GM19324 (cell line): ENCODE results near the gene IL17RD.

ENCODE experiments used
- ATAC-seq: cut with Tn5 transposase; IDR thresholded peaks from one replicate; pipeline ENCODE4 v1.9.1; 2021; ENCODE audit warnings: mild to moderate bottlenecking, moderate library complexity; ENCODE audit not compliant: unreplicated experiment, low FRiP score

IL17RD gene

DNA sequence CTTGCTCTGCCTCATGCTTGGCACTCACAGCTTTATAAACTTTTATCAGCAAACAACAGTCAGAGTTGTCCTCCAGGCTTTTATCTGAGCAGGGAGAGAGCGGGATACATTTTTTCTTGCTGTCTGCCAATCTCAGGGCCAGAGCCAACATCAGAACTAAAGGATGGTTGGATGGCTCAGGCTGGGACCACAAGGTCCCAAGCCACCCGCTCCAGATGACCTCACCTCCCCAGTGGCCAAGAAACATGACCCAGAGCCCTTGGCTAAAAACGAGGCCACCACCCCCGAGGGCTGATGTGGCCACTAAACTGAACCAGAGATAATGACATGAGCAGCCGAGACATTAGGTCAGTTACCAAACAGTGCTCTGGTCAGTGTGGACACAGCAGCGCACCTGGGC, 123.5 kb downstream of the IL17RD start:
- no peak for ATAC-seq
